Prostate gland (tissue), 2 donors: ENCODE measurements around the gene POU4F3. TPM values are rescaled to one million over a fixed set of nuclear protein-coding genes. Genes with fewer than 3 reads are reported as not detected.
"Not testable (repeated sequence)": the region's sequence is repeated elsewhere in the genome, so short reads cannot be mapped to it uniquely, and the experiment has no call there.

ENCODE experiments used
- DNase-seq: peaks from one replicate; pipeline ENCODE4 v3.0.0-alpha.2; 2019; ENCODE audit warnings: low spot score
- H3K27ac ChIP-seq, 2 donors: fragments of 200-600 bp; sonication (generic); 2 replicates each; pipeline ENCODE4 v1.5.1; 2017 to 2019
- H3K27me3 ChIP-seq: fragments of 200-600 bp; sonication (generic); replicated peaks from 2 replicates; pipeline ENCODE4 v1.5.1; 2019; ENCODE audit not compliant: insufficient read depth
- H3K36me3 ChIP-seq, 2 donors: fragments of 200-600 bp; sonication (generic); 1 replicate in 1 of 2; 2 replicates in 1 of 2; pipeline versions ENCODE4 v1.5.1 to v1.8.1; 2017 to 2019
- H3K4me1 ChIP-seq: fragments of 200-600 bp; sonication (generic); replicated peaks from 2 replicates; pipeline ENCODE4 v1.5.1; 2019
- H3K4me3 ChIP-seq, 2 donors: fragments of 200-600 bp; sonication (generic); 2 replicates each; pipeline ENCODE4 v1.5.1; 2017 to 2019
- H3K9me3 ChIP-seq: fragments of 200-600 bp; sonication (generic); 2 replicates; pipeline ENCODE4 v1.5.1; 2017
- POLR2A ChIP-seq: fragments of 450-650 bp; IDR thresholded peaks from one replicate; pipeline ENCODE4 v1.6.1; 2016; ENCODE audit warnings: antibody characterized with exemption, mild to moderate bottlenecking
- POLR2AphosphoS5 ChIP-seq: sonication (generic); formaldehyde crosslinking; IDR thresholded peaks from one replicate; pipeline ENCODE4 v1.6.1; 2017; ENCODE audit warnings: antibody characterized with exemption
- WGBS: methylation state at CpG from one replicate; pipeline ENCODE4 v1.1.5; 2018; 5-methylcytosine and 5-hydroxymethylcytosine counted together
- intact Hi-C: fragments of 100-400 bp; cut with DNase I; formaldehyde crosslinking; loops from one replicate; pipeline ENCODE4 v1.14.2; 2022
- total RNA-seq, 2 donors: library from RNA; depleted of rRNA; stranded (reverse); fragments of >200 nt; gene quantifications; one replicate each; pipeline ENCODE4 v1.1.0, GENCODE V29; 2016
- TF ChIP-seq, protein P1 (sequence below), 4 experiments: fragments of 200-600 bp in 2 of 4; fragments of 450-650 bp in 2 of 4; sonication (generic) in 2 of 4; IDR thresholded peaks; 1 replicate in 3 of 4; 2 replicates in 1 of 4; pipeline ENCODE4 v1.5.1; 2016 to 2019; ENCODE audit warnings: antibody characterized with exemption in 4 of 4, mild to moderate bottlenecking in 2 of 4, moderate library complexity in 2 of 4

The POU4F3 gene
- total RNA-seq = not detected

- no peaks in the 10 kb centered on the region for H3K36me3 ChIP-seq
- DNase-seq = no peak
- 5% methylated on average over 68 of the region's 70 CpGs for WGBS
- H3K4me1 ChIP-seq = no peaks in the 10 kb centered on the region
- no peak within 1 kb of the TSS for H3K4me3 ChIP-seq
- H3K9me3 ChIP-seq = no peaks in the 10 kb centered on the region
- peaks cover 61% of the 10 kb centered on the region for H3K27me3 ChIP-seq
- intact Hi-C loops = no loop called here
- TF ChIP-seq POLR2AphosphoS5 (no peak), POLR2A (no peak)
- TF ChIP-seq, protein P1, sequence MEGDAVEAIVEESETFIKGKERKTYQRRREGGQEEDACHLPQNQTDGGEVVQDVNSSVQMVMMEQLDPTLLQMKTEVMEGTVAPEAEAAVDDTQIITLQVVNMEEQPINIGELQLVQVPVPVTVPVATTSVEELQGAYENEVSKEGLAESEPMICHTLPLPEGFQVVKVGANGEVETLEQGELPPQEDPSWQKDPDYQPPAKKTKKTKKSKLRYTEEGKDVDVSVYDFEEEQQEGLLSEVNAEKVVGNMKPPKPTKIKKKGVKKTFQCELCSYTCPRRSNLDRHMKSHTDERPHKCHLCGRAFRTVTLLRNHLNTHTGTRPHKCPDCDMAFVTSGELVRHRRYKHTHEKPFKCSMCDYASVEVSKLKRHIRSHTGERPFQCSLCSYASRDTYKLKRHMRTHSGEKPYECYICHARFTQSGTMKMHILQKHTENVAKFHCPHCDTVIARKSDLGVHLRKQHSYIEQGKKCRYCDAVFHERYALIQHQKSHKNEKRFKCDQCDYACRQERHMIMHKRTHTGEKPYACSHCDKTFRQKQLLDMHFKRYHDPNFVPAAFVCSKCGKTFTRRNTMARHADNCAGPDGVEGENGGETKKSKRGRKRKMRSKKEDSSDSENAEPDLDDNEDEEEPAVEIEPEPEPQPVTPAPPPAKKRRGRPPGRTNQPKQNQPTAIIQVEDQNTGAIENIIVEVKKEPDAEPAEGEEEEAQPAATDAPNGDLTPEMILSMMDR (IDR thresholded peaks at IDR 0.05) = no peak
- H3K27ac ChIP-seq = no peak within 1 kb of the TSS
Measured at GRCh38 chr5:146338774-146339714, at the start of gene POU4F3. POU4F3 (plus strand) TSS chr5:146338839; CDS start chr5:146339113, 274 bp downstream.

GRCh38 chr5:146290318-146290717 lies 48.3 kb upstream of the POU4F3 start:
- WGBS = 90% methylated on average over 2 of the region's 2 CpGs
- no peak for TF ChIP-seq POLR2AphosphoS5
- no peak for TF ChIP-seq POLR2A
- TF ChIP-seq, protein P1 (IDR thresholded peaks at IDR 0.05) = no peak
- intact Hi-C loops = no loop called here

GRCh38 chr5:146291421-146292074 lies 47.1 kb upstream of the POU4F3 start:
- 31% methylated on average over 5 of the region's 5 CpGs for WGBS
- no peaks in the 10 kb centered on the region for H3K9me3 ChIP-seq
- no peaks in the 10 kb centered on the region for H3K27me3 ChIP-seq
- H3K4me3 ChIP-seq = no peak overlapping the region
- no peaks in the 10 kb centered on the region for H3K36me3 ChIP-seq
- intact Hi-C loops = no loop called here
- no peak overlapping the region for H3K27ac ChIP-seq
- no peak for TF ChIP-seq POLR2A
- TF ChIP-seq, protein P1 (IDR thresholded peaks at IDR 0.05) = peak in 3 of 4 experiments; percentile 38 to 43 (median 40)
- H3K4me1 ChIP-seq = no peaks in the 10 kb centered on the region
- DNase-seq = no peak

More at GRCh38 chr5:146290318-146290717, 48.3 kb upstream of the POU4F3 start:
- H3K27ac ChIP-seq = no peak overlapping the region
- H3K4me3 ChIP-seq = no peak overlapping the region
- H3K36me3 ChIP-seq = no peaks in the 10 kb centered on the region
- no peak for DNase-seq
- no peaks in the 10 kb centered on the region for H3K9me3 ChIP-seq
- no peaks in the 10 kb centered on the region for H3K27me3 ChIP-seq
- H3K4me1 ChIP-seq = no peaks in the 10 kb centered on the region

DNA sequence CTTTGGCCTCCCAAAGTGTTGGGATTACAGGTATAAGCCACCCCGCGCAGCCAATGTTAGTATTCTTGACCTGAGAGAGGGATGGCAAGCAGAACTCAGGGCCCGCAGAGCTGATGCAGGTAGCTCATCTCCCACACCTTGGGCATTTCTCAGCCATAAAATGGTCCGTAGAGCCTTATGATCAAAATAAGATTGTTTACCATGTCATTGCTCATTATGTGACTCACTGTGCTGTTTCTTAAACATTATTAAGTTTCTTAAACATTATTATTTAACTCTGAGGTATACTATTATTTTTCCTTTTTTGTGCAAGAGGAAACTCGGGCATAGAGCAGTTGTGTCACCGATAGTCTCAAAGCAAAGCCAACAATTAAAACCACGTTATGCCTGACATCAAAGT lies 42.4 kb upstream of the POU4F3 start:
- Histone ChIP-seq H3K27me3 (no peaks in the 10 kb centered on the region), H3K36me3 (no peaks in the 10 kb centered on the region), H3K9me3 (no peaks in the 10 kb centered on the region), H3K4me3 (no peak overlapping the region), H3K27ac (no peak overlapping the region), H3K4me1 (no peaks in the 10 kb centered on the region)
- TF ChIP-seq POLR2AphosphoS5 (no peak), POLR2A (no peak)
- TF ChIP-seq, protein P1 (IDR thresholded peaks at IDR 0.05) = no peak
- intact Hi-C loops = no loop called here
- no peak for DNase-seq
- WGBS = 79% methylated on average over 7 of the region's 7 CpGs

DNA sequence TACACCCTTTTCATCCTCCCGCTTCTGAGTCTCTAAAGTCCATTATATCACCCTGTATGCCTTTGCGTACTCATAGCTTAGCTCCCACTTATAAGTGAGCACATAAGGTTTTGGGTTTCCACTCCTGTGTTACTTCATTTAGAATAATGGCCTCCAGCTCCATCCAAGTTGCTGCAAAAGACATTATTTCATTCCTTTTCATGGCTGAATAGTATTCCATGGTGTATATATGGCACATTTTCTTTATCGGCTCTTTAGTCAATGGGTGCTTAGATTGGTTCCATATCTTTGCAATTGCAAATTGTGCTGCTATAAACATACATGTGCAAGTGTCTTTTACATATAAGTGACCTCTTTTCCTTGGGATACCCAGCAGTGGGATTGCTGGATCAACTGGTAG lies 39.7 kb upstream of the POU4F3 start:
- H3K9me3 ChIP-seq, H3K4me3 ChIP-seq, H3K4me1 ChIP-seq, H3K36me3 ChIP-seq, DNase-seq, intact Hi-C loops, H3K27me3 ChIP-seq, H3K27ac ChIP-seq: not testable (repeated sequence)
- 99% methylated on average over 3 of the region's 3 CpGs for WGBS
